Gastrocnemius medialis (tissue), 4 donors: ENCODE results near the gene GRB2. TPM values are rescaled to one million over a fixed set of nuclear protein-coding genes. Genes with fewer than 3 reads are reported as not detected.

Experiments used
- ATAC-seq, 2 donors: fragments of 150-250 bp; one replicate each; pipeline ENCODE4 v1.9.1; 2016
- DNase-seq, 2 donors: peaks; one replicate each; pipeline ENCODE4 v3.0.0-alpha.2; 2019
- H3K27ac ChIP-seq, 4 donors: fragments of 200-600 bp; sonication (generic); 1 replicate in 1 of 4; 2 replicates in 3 of 4; pipeline ENCODE4 v1.5.1; 2016 to 2018; ENCODE audit warnings: mild to moderate bottlenecking in 2 of 4, moderate library complexity in 1 of 4
- H3K27me3 ChIP-seq, 3 donors: fragments of 200-600 bp; sonication (generic) in 2 of 3; 1 replicate in 1 of 3; 2 replicates in 2 of 3; pipeline versions ENCODE4 v1.5.1 to v1.6.0; 2016 to 2019; ENCODE audit warnings: mild to moderate bottlenecking in 1 of 3, moderate library complexity in 1 of 3
- H3K36me3 ChIP-seq, 2 donors: fragments of 200-600 bp; sonication (generic) in 1 of 2; one replicate each; pipeline ENCODE4 v1.5.1; 2017 to 2018
- H3K4me1 ChIP-seq, 2 donors: fragments of 200-600 bp; sonication (generic) in 1 of 2; one replicate each; pipeline ENCODE4 v1.5.1; 2016 to 2017; ENCODE audit warnings: mild to moderate bottlenecking in 2 of 2
- H3K4me3 ChIP-seq, 4 donors: fragments of 200-600 bp; sonication (generic) in 3 of 4; 1 replicate in 1 of 4; 2 replicates in 3 of 4; pipeline ENCODE4 v1.5.1; 2016 to 2019; ENCODE audit warnings: mild to moderate bottlenecking in 2 of 4
- H3K9me3 ChIP-seq, 3 donors: fragments of 200-600 bp; sonication (generic) in 2 of 3; 1 replicate in 1 of 3; 2 replicates in 2 of 3; pipeline ENCODE4 v1.5.1; 2016 to 2019
- POLR2A ChIP-seq, 2 donors: fragments of 450-650 bp; IDR thresholded peaks; one replicate each; pipeline ENCODE4 v1.6.1; 2017; ENCODE audit warnings: antibody characterized with exemption in 2 of 2, mild to moderate bottlenecking in 2 of 2, moderate library complexity in 2 of 2
- in situ Hi-C, 4 donors: fragments of 200-750 bp; cut with MboI; loops; one replicate each; pipeline versions ENCODE4 v1.15.0 to v1.8.0; 2017; ENCODE audit warnings: low sequenced_read_pairs in 4 of 4
- intact Hi-C: fragments of 100-400 bp; cut with DNase I; formaldehyde crosslinking; loops from one replicate; pipeline ENCODE4 v1.15.1; 2023; ENCODE audit warnings: low total_unique reads
- total RNA-seq, 4 donors: library from RNA; depleted of rRNA; stranded (reverse); fragments of >200 nt; gene quantifications; one replicate each; pipeline versions ENCODE4 v1.1.0 to v1.2.3, GENCODE V29; 2016
- TF ChIP-seq, protein P1 (sequence below), 5 experiments: fragments of 450-650 bp in 3 of 5; fragments of 200-600 bp in 2 of 5; sonication (generic) in 2 of 5; IDR thresholded peaks in 4 of 5; conservative IDR thresholded peaks in 1 of 5; 1 replicate in 4 of 5; 2 replicates in 1 of 5; pipeline ENCODE4 v1.5.1; 2016 to 2019; ENCODE audit warnings: antibody characterized with exemption in 5 of 5, mild to moderate bottlenecking in 3 of 5, moderate library complexity in 3 of 5

Gene GRB2
- total RNA-seq, 4 donors from 2014 or later, result 41.7 to 88.5 (median 68.8) TPM

DNA sequence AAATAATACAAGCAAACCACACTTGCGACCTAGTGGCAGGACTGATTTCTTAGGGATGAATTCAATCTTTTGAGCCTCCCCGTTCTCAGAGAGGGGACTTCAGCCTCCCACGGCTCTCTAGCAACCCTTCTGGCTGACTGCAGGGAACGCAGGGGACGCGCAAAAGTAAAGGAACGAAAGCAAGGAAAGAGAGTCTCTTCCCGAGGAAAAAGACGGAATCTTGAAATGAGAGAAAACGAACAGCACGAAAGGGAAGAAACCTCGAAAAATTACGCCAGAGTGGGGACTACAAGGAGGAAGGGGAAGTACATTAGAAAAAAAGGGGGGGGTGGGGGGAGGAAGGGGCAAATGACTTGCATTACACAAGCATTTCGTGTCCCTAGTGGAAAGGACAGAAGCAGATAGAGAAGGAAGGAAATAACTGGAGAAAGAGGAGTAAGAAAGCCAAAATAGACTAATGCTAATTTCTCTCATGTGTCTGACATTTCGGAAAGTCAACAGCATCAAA is 1.2 kb downstream of the GRB2 start:
- H3K9me3 ChIP-seq, result no peaks in the 10 kb centered on the region
- TF ChIP-seq, protein P1, sequence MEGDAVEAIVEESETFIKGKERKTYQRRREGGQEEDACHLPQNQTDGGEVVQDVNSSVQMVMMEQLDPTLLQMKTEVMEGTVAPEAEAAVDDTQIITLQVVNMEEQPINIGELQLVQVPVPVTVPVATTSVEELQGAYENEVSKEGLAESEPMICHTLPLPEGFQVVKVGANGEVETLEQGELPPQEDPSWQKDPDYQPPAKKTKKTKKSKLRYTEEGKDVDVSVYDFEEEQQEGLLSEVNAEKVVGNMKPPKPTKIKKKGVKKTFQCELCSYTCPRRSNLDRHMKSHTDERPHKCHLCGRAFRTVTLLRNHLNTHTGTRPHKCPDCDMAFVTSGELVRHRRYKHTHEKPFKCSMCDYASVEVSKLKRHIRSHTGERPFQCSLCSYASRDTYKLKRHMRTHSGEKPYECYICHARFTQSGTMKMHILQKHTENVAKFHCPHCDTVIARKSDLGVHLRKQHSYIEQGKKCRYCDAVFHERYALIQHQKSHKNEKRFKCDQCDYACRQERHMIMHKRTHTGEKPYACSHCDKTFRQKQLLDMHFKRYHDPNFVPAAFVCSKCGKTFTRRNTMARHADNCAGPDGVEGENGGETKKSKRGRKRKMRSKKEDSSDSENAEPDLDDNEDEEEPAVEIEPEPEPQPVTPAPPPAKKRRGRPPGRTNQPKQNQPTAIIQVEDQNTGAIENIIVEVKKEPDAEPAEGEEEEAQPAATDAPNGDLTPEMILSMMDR (IDR thresholded peaks at IDR 0.05 in 4 of 5, conservative IDR thresholded peaks at IDR 0.05 in 1 of 5), result peak; percentile 38 to 86 (median 65)
- TF ChIP-seq POLR2A (IDR thresholded peaks at IDR 0.05), result no peak
- no peaks in the 10 kb centered on the region for H3K36me3 ChIP-seq
- peak overlapping the region; percentile 91 to 95 (median 92) for H3K27ac ChIP-seq
- DNase-seq (peak in 1 of 2 donors; percentile 46), ATAC-seq (peak in 1 of 2 donors; percentile 26)
- intact Hi-C loops, result loop anchor here (1.0 kb wide), 1 partner anchor 81 kb away; no protein-coding TSS in a partner anchor
- H3K4me1 ChIP-seq, result peaks cover 30 to 34% of the 10 kb centered on the region in 2 donors
- peak overlapping the region; percentile 80 to 96 (median 91) for H3K4me3 ChIP-seq
- H3K27me3 ChIP-seq, result no peaks in the 10 kb centered on the region
- in situ Hi-C loops, result no loop called here

DNA sequence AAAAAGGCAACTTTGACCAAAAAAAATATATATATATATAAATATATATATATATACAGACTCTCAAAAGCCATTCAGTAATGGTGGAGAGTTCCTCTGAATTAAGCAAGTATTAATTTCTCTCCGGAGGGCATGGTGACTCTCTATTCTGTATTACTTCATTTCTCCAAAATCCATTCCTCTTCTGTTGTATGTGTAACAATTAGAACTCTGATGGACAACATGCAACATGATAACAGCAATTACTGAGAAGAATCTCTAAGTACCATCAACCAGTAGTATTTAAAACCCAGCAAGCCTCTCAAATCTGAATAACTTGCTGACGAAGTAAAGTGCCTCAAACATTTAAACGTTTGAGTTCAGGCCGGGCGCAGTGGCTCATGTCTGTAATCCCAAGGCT is 2.3 kb downstream of the GRB2 start:
- intact Hi-C loops, result no loop called here
- H3K4me3 ChIP-seq, result peak overlapping the region in 1 of 4 donors; percentile 96

DNA sequence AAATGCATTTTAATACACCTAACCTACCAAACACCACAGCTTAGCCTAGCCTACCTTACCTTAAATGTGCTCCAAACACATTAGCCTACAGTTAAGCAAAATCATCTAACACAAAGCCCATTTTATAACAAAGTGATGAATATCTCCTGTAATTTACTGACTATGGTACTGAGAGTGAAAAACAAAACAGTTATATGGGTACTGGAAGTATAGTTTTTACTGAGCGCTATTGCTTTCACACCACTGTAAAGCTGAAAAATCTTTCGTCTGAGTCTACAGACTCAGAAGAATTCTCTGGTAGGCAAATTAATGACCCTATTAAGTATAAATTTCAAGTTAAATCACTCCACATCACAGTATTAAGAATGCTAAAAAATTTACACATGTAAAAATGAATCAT is 3.5 kb downstream of the GRB2 start:
- Histone ChIP-seq H3K4me3 (no peak overlapping the region), H3K27ac (no peak overlapping the region)

More for the DNA sequence above, 2.3 kb downstream of the GRB2 start:
- in situ Hi-C loops, result no loop called here
- H3K27me3 ChIP-seq, result no peaks in the 10 kb centered on the region
- H3K36me3 ChIP-seq, result no peaks in the 10 kb centered on the region
- H3K27ac ChIP-seq, result no peak overlapping the region
- TF ChIP-seq POLR2A (IDR thresholded peaks at IDR 0.05), result no peak
- peaks cover 30 to 34% of the 10 kb centered on the region in 2 donors for H3K4me1 ChIP-seq
- DNase-seq, result no peak
- no peak for ATAC-seq
- H3K9me3 ChIP-seq, result no peaks in the 10 kb centered on the region

DNA sequence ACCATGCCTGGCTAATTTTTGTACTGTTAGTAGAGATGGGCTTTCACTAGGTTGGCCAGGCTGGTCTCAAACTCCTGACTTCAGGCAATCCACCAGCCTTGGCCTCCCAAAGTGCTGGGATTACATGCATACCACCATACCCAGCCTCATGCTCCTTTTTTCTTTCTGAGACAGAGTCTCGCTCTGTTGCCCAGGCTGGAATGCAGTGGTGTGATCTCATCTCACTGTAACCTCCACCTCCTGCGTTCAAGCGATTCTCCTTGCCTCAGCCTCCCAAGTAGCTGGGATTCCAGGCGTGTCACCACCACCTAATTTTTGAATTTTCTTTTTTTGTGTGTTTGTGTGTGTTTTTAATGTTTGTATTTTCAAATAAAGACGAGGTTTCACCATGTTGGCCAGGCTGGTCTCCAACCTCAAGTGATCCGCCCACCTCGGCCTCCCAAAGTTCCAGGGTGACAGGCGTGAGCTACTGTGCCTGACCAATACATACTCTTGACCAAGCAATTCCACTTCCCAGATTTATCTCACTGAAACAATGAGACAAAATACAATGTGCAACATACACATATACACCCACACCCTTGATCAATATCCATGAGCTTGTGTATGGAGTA is 5.0 kb downstream of the GRB2 start:
- TF ChIP-seq, protein P1 (IDR thresholded peaks at IDR 0.05 in 4 of 5, conservative IDR thresholded peaks at IDR 0.05 in 1 of 5), result no peak
- no peak for TF ChIP-seq POLR2A (IDR thresholded peaks at IDR 0.05)
- Histone ChIP-seq H3K27me3 (no peaks in the 10 kb centered on the region), H3K9me3 (no peaks in the 10 kb centered on the region), H3K36me3 (no peaks in the 10 kb centered on the region), H3K27ac (no peak overlapping the region), H3K4me3 (no peak overlapping the region), H3K4me1 (peaks cover 39 to 41% of the 10 kb centered on the region in 2 donors)
- ATAC-seq (no peak), DNase-seq (no peak)
- intact Hi-C loops, result no loop called here
- in situ Hi-C loops, result no loop called here

More for the DNA sequence above, 3.5 kb downstream of the GRB2 start:
- Histone ChIP-seq H3K4me1 (peaks cover 34 to 36% of the 10 kb centered on the region in 2 donors), H3K36me3 (no peaks in the 10 kb centered on the region), H3K27me3 (no peaks in the 10 kb centered on the region), H3K9me3 (no peaks in the 10 kb centered on the region)
- intact Hi-C loops (no loop called here), in situ Hi-C loops (no loop called here)
- no peak for ATAC-seq
- DNase-seq, result no peak
- TF ChIP-seq, protein P1 (IDR thresholded peaks at IDR 0.05 in 4 of 5, conservative IDR thresholded peaks at IDR 0.05 in 1 of 5), result no peak
- no peak for TF ChIP-seq POLR2A (IDR thresholded peaks at IDR 0.05)

DNA sequence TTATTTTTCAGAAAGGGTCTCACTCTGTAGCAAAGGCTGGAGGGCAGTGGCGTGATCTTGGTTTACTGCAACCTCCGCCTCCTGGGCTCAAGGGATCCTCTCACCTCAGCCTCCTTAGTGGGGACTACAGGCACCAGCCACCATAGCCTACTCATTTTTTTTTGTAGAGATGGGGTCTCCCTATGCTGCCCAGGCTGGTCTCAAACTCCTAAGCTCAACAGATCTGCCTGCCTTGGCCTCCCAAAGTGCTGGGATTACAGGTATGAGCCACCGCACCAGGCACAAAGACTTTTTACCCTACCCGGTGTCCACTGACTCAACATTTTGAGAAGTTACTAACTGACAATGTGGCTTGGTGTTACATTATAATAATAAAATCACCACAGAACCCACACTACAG is 7.2 kb downstream of the GRB2 start:
- no peak overlapping the region for H3K27ac ChIP-seq
- H3K36me3 ChIP-seq, result no peaks in the 10 kb centered on the region
- intact Hi-C loops (no loop called here), in situ Hi-C loops (loop anchor here in 1 of 4 donors (10.0 kb wide), 1 partner anchor 63 kb away; no protein-coding TSS in a partner anchor)
- DNase-seq (no peak), ATAC-seq (no peak)
- H3K4me1 ChIP-seq, result peaks cover 41 to 48% of the 10 kb centered on the region in 2 donors
- TF ChIP-seq POLR2A (IDR thresholded peaks at IDR 0.05), result no peak
- TF ChIP-seq, protein P1 (IDR thresholded peaks at IDR 0.05 in 4 of 5, conservative IDR thresholded peaks at IDR 0.05 in 1 of 5), result no peak
- no peak overlapping the region for H3K4me3 ChIP-seq
- H3K9me3 ChIP-seq, result no peaks in the 10 kb centered on the region
- no peaks in the 10 kb centered on the region for H3K27me3 ChIP-seq
